8988T (cell line): Measurements from ENCODE around the gene ASCL4.
"Not testable (repeated sequence)": the region's sequence is repeated elsewhere in the genome, so short reads cannot be mapped to it uniquely, and the experiment has no call there.

ENCODE experiments used
- DNase-seq: peaks from one replicate; pipeline ENCODE4 v3.0.0; 2011

The ASCL4 gene

GRCh38 chr12:107774349-107775029 is at the start of gene ASCL4:
Gene ASCL4, plus strand, starts transcription at chr12:107774704. Its CDS starts 515 bp downstream, at chr12:107775219.
- no peak for DNase-seq

GRCh38 chr12:107727327-107727726 is 47.2 kb upstream of the ASCL4 start:
- DNase-seq = not testable (repeated sequence)

- not testable (repeated sequence) for DNase-seq
These were observed 46.8 kb upstream of the ASCL4 start for GRCh38 chr12:107727742-107728141.

GRCh38 chr12:107730618-107731341 is 43.7 kb upstream of the ASCL4 start:
- no peak for DNase-seq

- DNase-seq = no peak
These were observed 43.1 kb upstream of the ASCL4 start for GRCh38 chr12:107731366-107731765.

- DNase-seq = no peak
These were observed 42.1 kb upstream of the ASCL4 start for GRCh38 chr12:107732365-107732764.

GRCh38 chr12:107734139-107734538 is 40.4 kb upstream of the ASCL4 start:
- DNase-seq = no peak

GRCh38 chr12:107735763-107736162 is 38.7 kb upstream of the ASCL4 start:
- no peak for DNase-seq

GRCh38 chr12:107736914-107737313 is 37.6 kb upstream of the ASCL4 start:
- no peak for DNase-seq

GRCh38 chr12:107748472-107748871 is 26.0 kb upstream of the ASCL4 start:
- DNase-seq = no peak

GRCh38 chr12:107749083-107749482 is 25.4 kb upstream of the ASCL4 start:
- peak; percentile 20 for DNase-seq

GRCh38 chr12:107759410-107759809 is 15.1 kb upstream of the ASCL4 start:
- no peak for DNase-seq

GRCh38 chr12:107760207-107760808 is 14.2 kb upstream of the ASCL4 start:
- no peak for DNase-seq

GRCh38 chr12:107760809-107761501 is 13.5 kb upstream of the ASCL4 start, which contains the start of gene PRDM4:
Gene PRDM4, minus strand, starts transcription at chr12:107761137. Its CDS starts 622 bp downstream, at chr12:107760515.
- peak; percentile 95 for DNase-seq

- DNase-seq = no peak
These were observed 13.0 kb upstream of the ASCL4 start for GRCh38 chr12:107761502-107761904.

- no peak for DNase-seq
These were observed 11.6 kb upstream of the ASCL4 start for GRCh38 chr12:107762874-107763273.

GRCh38 chr12:107764626-107765025 is 9.9 kb upstream of the ASCL4 start:
- DNase-seq = no peak

GRCh38 chr12:107765316-107765715 is 9.2 kb upstream of the ASCL4 start:
- DNase-seq = no peak

GRCh38 chr12:107767466-107767865 is 7.0 kb upstream of the ASCL4 start:
- DNase-seq = no peak

- DNase-seq = no peak
These were observed 703 bp downstream of the ASCL4 start for GRCh38 chr12:107775093-107775721.

- no peak for DNase-seq
These were observed 1.7 kb downstream of the ASCL4 start for GRCh38 chr12:107776171-107776570.

- DNase-seq = no peak
These were observed 4.0 kb downstream of the ASCL4 start for GRCh38 chr12:107778383-107779025.
